MCF 10A (cell line): ENCODE data around the gene GPC6. TPM values are rescaled to one million over a fixed set of nuclear protein-coding genes. Genes with fewer than 3 reads are reported as not detected.

Source experiments
- BruUV-seq: library from RNA; stranded (reverse); fragments of 400-500 nt; replicated peaks from 2 replicates; lab custom pipeline; 2021; lab: Mats Ljungman, UMichigan
- CTCF ChIA-PET: fragments of 300-600 bp; sonication (Branson Sonifier 250); formaldehyde crosslinking; extraction: SDS; loops from one replicate; lab custom pipeline; 2021; ENCODE audit warnings: antibody characterized with exemption, inconsistent platforms; lab: Yijun Ruan, JAX
- POLR2A ChIA-PET: fragments of 300-600, 350-650 bp; sonication (Branson Sonifier 250); formaldehyde crosslinking; extraction: SDS; loops from one replicate; lab custom pipeline; 2020; ENCODE audit warnings: antibody characterized with exemption, inconsistent platforms; lab: Yijun Ruan, JAX
- DNase-seq: peaks from one replicate; pipeline ENCODE4 v3.0.0-alpha.2; 2018; ENCODE audit not compliant: unreplicated experiment
- H3K27ac Mint-ChIP-seq: one replicate; pipeline ENCODE4 v1.8.0; 2022; ENCODE audit warnings: mild to moderate bottlenecking, low read depth, mixed read lengths; ENCODE audit not compliant: unreplicated experiment
- H3K27me3 Mint-ChIP-seq: one replicate; pipeline ENCODE4 v1.8.0; 2022; ENCODE audit warnings: mixed read lengths; ENCODE audit not compliant: insufficient read depth, unreplicated experiment
- H3K36me3 Mint-ChIP-seq: one replicate; pipeline ENCODE4 v1.8.0; 2022; ENCODE audit warnings: mild to moderate bottlenecking, moderate library complexity, mixed read lengths; ENCODE audit not compliant: insufficient read depth, unreplicated experiment
- H3K4me1 Mint-ChIP-seq: one replicate; pipeline ENCODE4 v1.8.0; 2022; ENCODE audit warnings: mixed read lengths; ENCODE audit not compliant: insufficient read depth, unreplicated experiment
- H3K4me3 Mint-ChIP-seq: one replicate; pipeline ENCODE4 v1.8.0; 2022; ENCODE audit warnings: mild to moderate bottlenecking, moderate library complexity, mixed read lengths; ENCODE audit not compliant: unreplicated experiment
- H3K9me3 Mint-ChIP-seq: one replicate; pipeline ENCODE4 v1.8.0; 2022; ENCODE audit warnings: mixed read lengths; ENCODE audit not compliant: unreplicated experiment
- CTCF ChIP-seq: fragments of 200-600 bp; IDR thresholded peaks from one replicate; pipeline ENCODE4 v1.8.0; 2022; ENCODE audit warnings: antibody characterized with exemption, mild to moderate bottlenecking; ENCODE audit not compliant: unreplicated experiment
- intact Hi-C: fragments of 100-400 bp; cut with micrococcal nuclease; formaldehyde crosslinking; loops from 2 replicates; pipeline ENCODE4 v1.14.1; 2022
- total RNA-seq: library from RNA; stranded (reverse); gene quantifications from 2 replicates; pipeline ENCODE4 v1.2.3, GENCODE V29; 2022

Gene GPC6
- total RNA-seq, 1 experiment from 2014 or later: 8.4 TPM

DNA sequence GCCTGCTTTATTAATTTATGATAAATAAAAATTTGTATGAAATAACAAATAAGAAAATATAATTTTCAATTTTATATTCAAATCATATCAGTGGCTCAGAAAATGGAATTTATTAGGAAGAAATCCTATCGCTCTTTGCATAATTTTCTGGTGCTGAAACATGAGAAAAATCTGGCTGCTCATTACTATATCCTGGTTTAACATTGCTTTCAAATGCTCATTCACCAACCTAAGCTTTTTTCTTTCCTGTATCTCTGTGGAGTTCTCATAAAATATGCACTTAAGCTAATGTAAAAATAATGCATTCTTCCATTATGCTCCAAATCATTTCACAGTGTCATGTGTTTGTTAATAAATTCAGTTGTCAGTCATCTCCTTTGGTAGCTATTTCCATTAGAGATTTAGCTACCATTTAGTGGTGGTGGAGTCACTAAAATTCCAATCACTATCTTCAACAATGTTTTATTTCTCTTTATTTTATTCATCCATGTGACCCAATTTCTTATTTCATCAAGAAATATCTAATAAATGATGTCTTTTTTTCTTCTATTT, 754.9 kb downstream of the GPC6 start:
- H3K4me1 Mint-ChIP-seq: no peaks in the 10 kb centered on the region
- H3K4me3 Mint-ChIP-seq: no peak overlapping the region
- H3K27ac Mint-ChIP-seq: no peak overlapping the region
- no peaks in the 10 kb centered on the region for H3K36me3 Mint-ChIP-seq
- H3K27me3 Mint-ChIP-seq: no peaks in the 10 kb centered on the region
- no peak for TF ChIP-seq CTCF
- no peak for DNase-seq
- no peaks in the 10 kb centered on the region for H3K9me3 Mint-ChIP-seq
- CTCF ChIA-PET: interaction anchor here (0.7 kb wide), 1 partner anchor 15 kb away, joined by 3 read pairs; no protein-coding TSS in a partner anchor
- no TSS peak for BruUV-seq
- POLR2A ChIA-PET: interaction anchor here (0.6 to 1.4 kb wide), 2 partner anchors 18 to 756 kb away, joined by 3 read pairs; no protein-coding TSS in a partner anchor
- intact Hi-C loops: no loop called here

GRCh38 chr13:93982179-93982918, 755.7 kb downstream of the GPC6 start:
- no peaks in the 10 kb centered on the region for H3K4me1 Mint-ChIP-seq
- no peaks in the 10 kb centered on the region for H3K27me3 Mint-ChIP-seq
- intact Hi-C loops: no loop called here
- no peak overlapping the region for H3K4me3 Mint-ChIP-seq
- TF ChIP-seq CTCF: no peak
- POLR2A ChIA-PET: interaction anchor here (0.6 to 1.6 kb wide), 3 partner anchors 18 to 756 kb away, joined by 3 to 4 read pairs (median 3); no protein-coding TSS in a partner anchor
- BruUV-seq: no TSS peak
- H3K27ac Mint-ChIP-seq: no peak overlapping the region
- no peaks in the 10 kb centered on the region for H3K36me3 Mint-ChIP-seq
- DNase-seq: no peak
- no peaks in the 10 kb centered on the region for H3K9me3 Mint-ChIP-seq
- CTCF ChIA-PET: interaction anchor here (0.6 to 0.7 kb wide), 2 partner anchors 16 to 125 kb away, joined by 3 read pairs; no protein-coding TSS in a partner anchor

GRCh38 chr13:93984052-93984451, 757.4 kb downstream of the GPC6 start:
- Mint-ChIP-seq H3K27me3 (no peaks in the 10 kb centered on the region), H3K36me3 (no peaks in the 10 kb centered on the region), H3K4me1 (no peaks in the 10 kb centered on the region), H3K27ac (no peak overlapping the region), H3K9me3 (no peaks in the 10 kb centered on the region), H3K4me3 (no peak overlapping the region)
- ChIA-PET POLR2A (interaction anchor here (0.6 to 0.8 kb wide), 3 partner anchors 9 to 957 kb away, joined by 3 to 4 read pairs (median 3); no protein-coding TSS in a partner anchor), CTCF (no interaction called here)
- intact Hi-C loops: no loop called here
- TF ChIP-seq CTCF: no peak
- DNase-seq: no peak
- no TSS peak for BruUV-seq

DNA sequence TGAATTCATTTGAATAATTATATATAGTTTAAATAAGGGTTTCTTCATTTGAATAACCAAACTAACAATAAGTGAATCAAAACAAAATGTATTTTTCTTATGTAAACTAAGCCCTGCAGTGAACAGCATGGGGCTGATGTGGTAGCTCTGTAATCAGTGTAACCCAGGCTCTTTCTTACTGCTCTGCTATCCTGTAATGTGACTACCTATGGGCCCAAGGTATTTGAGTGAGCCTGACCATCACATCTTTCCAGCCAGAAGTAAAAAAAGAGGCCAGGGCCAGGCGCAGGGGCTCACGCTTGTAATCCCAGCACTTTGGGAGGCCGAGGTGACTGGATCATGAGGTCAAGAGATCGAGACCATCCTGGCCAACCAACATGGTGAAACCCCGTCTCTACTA, 758.3 kb downstream of the GPC6 start:
- DNase-seq: no peak
- no peak for TF ChIP-seq CTCF
- no TSS peak for BruUV-seq
- intact Hi-C loops: no loop called here
- Mint-ChIP-seq H3K27me3 (no peaks in the 10 kb centered on the region), H3K4me3 (no peak overlapping the region), H3K27ac (no peak overlapping the region), H3K9me3 (no peaks in the 10 kb centered on the region), H3K36me3 (no peaks in the 10 kb centered on the region), H3K4me1 (no peaks in the 10 kb centered on the region)
- CTCF ChIA-PET: interaction anchor here (0.9 kb wide), 1 partner anchor 863 kb away, joined by 4 read pairs; no protein-coding TSS in a partner anchor
- POLR2A ChIA-PET: interaction anchor here (0.8 kb wide), 1 partner anchor 21 kb away, joined by 4 read pairs; no protein-coding TSS in a partner anchor
